Neutrophil (primary cell): Measurements from ENCODE around the gene RAPGEF3.

ENCODE experiments used
- H3K27ac ChIP-seq: fragments of 200-600 bp; sonication (generic); 2 replicates; pipeline ENCODE4 v1.5.1; 2016; ENCODE audit warnings: mild to moderate bottlenecking, moderate library complexity
- H3K27me3 ChIP-seq: fragments of 200-600 bp; sonication (generic); 2 replicates; pipeline ENCODE4 v1.6.0; 2016; ENCODE audit warnings: mild to moderate bottlenecking
- H3K36me3 ChIP-seq: fragments of 200-600 bp; sonication (generic); 2 replicates; pipeline ENCODE4 v1.5.1; 2017
- H3K4me1 ChIP-seq, 2 experiments: fragments of 200-600 bp in 1 of 2; sonication (generic) in 1 of 2; 1 replicate in 1 of 2; 2 replicates in 1 of 2; pipeline versions ENCODE4 v1.5.1 to v1.6.1; 2013 to 2016; ENCODE audit warnings: low read depth in 1 of 2, low read length in 1 of 2, mild to moderate bottlenecking in 1 of 2, moderate library complexity in 1 of 2; ENCODE audit not compliant: control insufficient read depth in 1 of 2, insufficient read depth in 1 of 2
- H3K4me3 ChIP-seq, 2 experiments: fragments of 200-600 bp in 1 of 2; sonication (generic) in 1 of 2; 1 replicate in 1 of 2; 2 replicates in 1 of 2; pipeline ENCODE4 v1.5.1; 2013 to 2016; ENCODE audit warnings: low read depth in 1 of 2, low read length in 1 of 2, mild to moderate bottlenecking in 1 of 2, moderate library complexity in 1 of 2
- H3K9me3 ChIP-seq: fragments of 200-600 bp; sonication (generic); 2 replicates; pipeline ENCODE4 v1.5.1; 2016
- CTCF ChIP-seq: fragments of 200-600 bp; sonication (generic); IDR thresholded peaks from 2 replicates; pipeline ENCODE4 v1.5.1; 2016; ENCODE audit warnings: antibody characterized with exemption

The RAPGEF3 gene

GRCh38 chr12:47736216-47736615, 22.5 kb downstream of the RAPGEF3 start:
- Histone ChIP-seq H3K4me1 (peaks cover 4% of the 10 kb centered on the region in 2 experiments), H3K27ac (no peak overlapping the region), H3K27me3 (no peaks in the 10 kb centered on the region), H3K36me3 (no peaks in the 10 kb centered on the region), H3K9me3 (no peaks in the 10 kb centered on the region), H3K4me3 (no peak overlapping the region)
- no peak for TF ChIP-seq CTCF

DNA sequence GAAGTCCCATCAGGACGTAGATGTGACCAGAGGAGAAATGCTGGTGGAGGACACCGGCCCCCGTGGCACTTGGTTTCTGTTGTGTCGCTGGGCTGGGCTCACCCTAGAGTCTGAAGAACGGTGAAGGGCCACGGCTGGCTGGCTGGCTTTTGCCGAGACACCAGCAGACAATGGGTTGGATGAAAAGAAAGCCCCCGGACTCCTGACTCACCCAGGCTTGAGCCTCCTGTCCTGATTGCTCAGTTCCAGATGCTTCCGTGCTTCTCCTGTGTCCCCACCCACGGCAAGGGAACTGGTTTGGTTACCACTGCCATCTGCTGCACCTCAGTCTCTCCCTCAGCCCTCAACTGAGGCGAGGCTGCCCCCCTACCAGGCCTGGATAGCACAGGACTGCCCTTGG, 23.0 kb downstream of the RAPGEF3 start:
- H3K9me3 ChIP-seq, result no peaks in the 10 kb centered on the region
- no peaks in the 10 kb centered on the region for H3K27me3 ChIP-seq
- H3K36me3 ChIP-seq, result no peaks in the 10 kb centered on the region
- no peak overlapping the region for H3K27ac ChIP-seq
- no peak overlapping the region for H3K4me3 ChIP-seq
- H3K4me1 ChIP-seq, result peaks cover 4% of the 10 kb centered on the region in 2 experiments
- TF ChIP-seq CTCF, result no peak

DNA sequence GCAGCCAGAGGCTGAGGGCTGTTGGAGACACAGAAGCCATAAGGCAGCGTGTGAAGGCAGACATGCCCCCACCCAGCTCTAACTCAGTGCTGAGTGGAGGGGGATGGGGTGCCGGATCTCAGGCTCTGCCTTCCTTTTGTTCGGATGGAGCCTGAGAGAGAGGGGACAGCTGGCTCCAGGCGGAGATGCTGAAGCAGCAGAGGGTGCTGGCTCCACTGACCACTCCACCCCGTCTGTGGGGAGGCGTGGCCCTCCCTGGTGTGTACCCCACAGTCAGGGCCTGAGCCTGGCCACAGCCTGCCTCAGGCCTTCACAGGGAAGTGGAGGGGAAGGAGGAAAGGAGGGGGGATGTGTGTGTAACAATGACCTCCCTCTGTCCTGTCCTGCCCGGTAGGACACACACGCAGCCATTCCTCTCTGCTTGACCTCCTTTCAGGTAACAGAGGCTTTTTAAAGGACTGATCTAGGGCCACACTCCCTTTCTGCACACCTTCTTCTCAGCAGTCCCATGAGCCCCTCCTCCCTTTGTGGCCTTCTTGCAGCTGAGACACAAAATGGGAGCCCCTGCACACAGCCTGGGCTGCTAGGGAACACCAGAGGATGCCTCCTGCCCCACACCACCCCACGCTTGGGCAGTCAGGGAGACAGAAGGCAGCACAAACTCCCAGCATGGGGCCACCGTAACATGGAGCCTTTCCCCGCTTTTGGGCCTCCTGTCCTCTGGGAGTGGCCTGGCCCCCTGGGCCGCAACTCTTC, 23.8 kb downstream of the RAPGEF3 start:
- H3K4me3 ChIP-seq, result no peak overlapping the region
- H3K27ac ChIP-seq, result no peak overlapping the region
- no peaks in the 10 kb centered on the region for H3K9me3 ChIP-seq
- H3K36me3 ChIP-seq, result no peaks in the 10 kb centered on the region
- peaks cover 4% of the 10 kb centered on the region in 2 experiments for H3K4me1 ChIP-seq
- TF ChIP-seq CTCF, result no peak
- H3K27me3 ChIP-seq, result no peaks in the 10 kb centered on the region

- no peaks in the 10 kb centered on the region for H3K36me3 ChIP-seq
- H3K27me3 ChIP-seq, result no peaks in the 10 kb centered on the region
- no peaks in the 10 kb centered on the region for H3K9me3 ChIP-seq
- no peak for TF ChIP-seq CTCF
- no peak overlapping the region for H3K27ac ChIP-seq
- H3K4me1 ChIP-seq, result peaks cover 4% of the 10 kb centered on the region in 2 experiments
- H3K4me3 ChIP-seq, result no peak overlapping the region
Observed at GRCh38 chr12:47733142-47733541, 25.5 kb downstream of the RAPGEF3 start.

GRCh38 chr12:47732504-47732903, 26.2 kb downstream of the RAPGEF3 start:
- TF ChIP-seq CTCF, result no peak
- Histone ChIP-seq H3K27ac (no peak overlapping the region), H3K36me3 (no peaks in the 10 kb centered on the region), H3K4me1 (peaks cover 4% of the 10 kb centered on the region in 2 experiments), H3K27me3 (no peaks in the 10 kb centered on the region), H3K9me3 (no peaks in the 10 kb centered on the region), H3K4me3 (no peak overlapping the region)
